HepG2 (cell line): ENCODE measurements around the gene STH. TPM values are rescaled to one million over a fixed set of nuclear protein-coding genes. Genes with fewer than 3 reads are reported as not detected.

Experiments
- ATF7 ChIP-seq, 2 experiments: fragments of 450-650 bp in 1 of 2; sonication (generic) in 1 of 2; formaldehyde crosslinking in 1 of 2; IDR thresholded peaks; 2 replicates each; pipeline versions ENCODE4 v1.4.0 to v1.6.1; 2016 to 2020; ENCODE audit warnings: antibody characterized with exemption in 1 of 2, mild to moderate bottlenecking in 1 of 2, missing genetic modification reagents in 1 of 2
- CENPX ChIP-seq: sonication (generic); formaldehyde crosslinking; IDR thresholded peaks from 2 replicates; pipeline ENCODE4 v1.9.0; 2021; ENCODE audit warnings: mild to moderate bottlenecking, missing genetic modification reagents, moderate library complexity
- ETS1 ChIP-seq: sonication (generic); formaldehyde crosslinking; IDR thresholded peaks from 2 replicates; pipeline ENCODE4 v1.4.0; 2020; ENCODE audit warnings: missing genetic modification reagents
- FOXP4 ChIP-seq: sonication (generic); formaldehyde crosslinking; IDR thresholded peaks from 2 replicates; pipeline ENCODE4 v1.4.0; 2020; ENCODE audit warnings: missing genetic modification reagents
- KDM1A ChIP-seq: IDR thresholded peaks from 2 replicates; pipeline ENCODE4 v1.6.1; 2016; ENCODE audit warnings: missing compliant biosample characterization
- KDM2A ChIP-seq: sonication (generic); formaldehyde crosslinking; IDR thresholded peaks from 2 replicates; pipeline ENCODE4 v1.4.0; 2020; ENCODE audit warnings: low read depth, missing genetic modification reagents, borderline replicate concordance
- NFKB2 ChIP-seq: sonication (generic); formaldehyde crosslinking; IDR thresholded peaks from 2 replicates; pipeline ENCODE4 v1.4.0; 2020; ENCODE audit warnings: missing genetic modification reagents, borderline replicate concordance
- PAF1 ChIP-seq: IDR thresholded peaks from 2 replicates; pipeline ENCODE4 v1.6.1; 2016; ENCODE audit warnings: missing genetic modification reagents, missing compliant biosample characterization
- POLR2AphosphoS2 ChIP-seq: IDR thresholded peaks from 2 replicates; pipeline ENCODE4 v1.6.1; 2011; ENCODE audit warnings: low read depth, low read length, improper control_type of control experiment
- SMAD3 ChIP-seq: sonication (generic); formaldehyde crosslinking; IDR thresholded peaks from 2 replicates; pipeline ENCODE4 v1.4.0; 2020; ENCODE audit warnings: missing genetic modification reagents
- SP2 ChIP-seq: sonication (generic); formaldehyde crosslinking; IDR thresholded peaks from 2 replicates; pipeline ENCODE4 v1.5.1; 2020; ENCODE audit warnings: mild to moderate bottlenecking, missing genetic modification reagents
- TIGD3 ChIP-seq: sonication (generic); formaldehyde crosslinking; IDR thresholded peaks from 2 replicates; pipeline ENCODE4 v1.5.1; 2020; ENCODE audit warnings: mild to moderate bottlenecking, missing genetic modification reagents, borderline replicate concordance
- ZBTB3 ChIP-seq: sonication (generic); formaldehyde crosslinking; IDR thresholded peaks from 2 replicates; pipeline ENCODE4 v1.4.0; 2020; ENCODE audit warnings: low read depth, mild to moderate bottlenecking, moderate library complexity, missing genetic modification reagents, borderline replicate concordance
- ZMYM3 ChIP-seq: sonication (generic); formaldehyde crosslinking; IDR thresholded peaks from 2 replicates; pipeline ENCODE4 v1.5.1; 2020; ENCODE audit warnings: mild to moderate bottlenecking, missing genetic modification reagents
- ZNF33B ChIP-seq: sonication (generic); formaldehyde crosslinking; IDR thresholded peaks from 2 replicates; pipeline ENCODE4 v1.5.1; 2020; ENCODE audit warnings: mild to moderate bottlenecking, missing genetic modification reagents
- ZNF615 ChIP-seq: sonication (generic); formaldehyde crosslinking; IDR thresholded peaks from 2 replicates; pipeline ENCODE4 v1.5.0; 2020; ENCODE audit warnings: mild to moderate bottlenecking, missing genetic modification reagents, borderline replicate concordance
- ZNF687 ChIP-seq: sonication (generic); formaldehyde crosslinking; IDR thresholded peaks from 2 replicates; pipeline ENCODE4 v1.5.1; 2020; ENCODE audit warnings: mild to moderate bottlenecking, missing genetic modification reagents, moderate library complexity
- ZNF746 ChIP-seq: sonication (generic); formaldehyde crosslinking; IDR thresholded peaks from 2 replicates; pipeline ENCODE4 v1.8.0; 2022; ENCODE audit warnings: mild to moderate bottlenecking, missing genetic modification reagents
- polyA plus RNA-seq, 8 experiments: library from polyadenylated mRNA; depleted of rRNA in 3 of 8; stranded (reverse) in 7 of 8; unstranded in 1 of 8; fragments of >200 nt; fragmentation: Illumina TruSeq in 4 of 8; extraction: Trizol in 4 of 8; gene quantifications; 2 replicates each; pipeline versions ENCODE4 v1.2.1 to v1.2.3, GENCODE V29; 2011 to 2016; ENCODE audit warnings: low read depth in 4 of 8, missing spikeins in 1 of 8, mixed read lengths in 1 of 8; ENCODE audit not compliant: insufficient read depth in 1 of 8
- total RNA-seq, 5 experiments: library from RNA; depleted of rRNA; stranded (reverse); fragments of >200 nt; fragmentation: Illumina TruSeq; extraction: Trizol; gene quantifications; 2 replicates each; pipeline ENCODE4 v1.2.3, GENCODE V29; 2016; ENCODE audit warnings: low read depth in 1 of 5
- TF ChIP-seq, protein P1 (sequence below): sonication (generic); formaldehyde crosslinking; IDR thresholded peaks from 2 replicates; pipeline ENCODE4 v1.5.1; 2020; ENCODE audit warnings: mild to moderate bottlenecking, moderate library complexity, missing genetic modification reagents

Gene STH
- total and polyA plus RNA-seq, 2 of the 13 experiments (the other 11 are each of a cell fraction or from before 2014, with no cell fraction given), result not detected

DNA sequence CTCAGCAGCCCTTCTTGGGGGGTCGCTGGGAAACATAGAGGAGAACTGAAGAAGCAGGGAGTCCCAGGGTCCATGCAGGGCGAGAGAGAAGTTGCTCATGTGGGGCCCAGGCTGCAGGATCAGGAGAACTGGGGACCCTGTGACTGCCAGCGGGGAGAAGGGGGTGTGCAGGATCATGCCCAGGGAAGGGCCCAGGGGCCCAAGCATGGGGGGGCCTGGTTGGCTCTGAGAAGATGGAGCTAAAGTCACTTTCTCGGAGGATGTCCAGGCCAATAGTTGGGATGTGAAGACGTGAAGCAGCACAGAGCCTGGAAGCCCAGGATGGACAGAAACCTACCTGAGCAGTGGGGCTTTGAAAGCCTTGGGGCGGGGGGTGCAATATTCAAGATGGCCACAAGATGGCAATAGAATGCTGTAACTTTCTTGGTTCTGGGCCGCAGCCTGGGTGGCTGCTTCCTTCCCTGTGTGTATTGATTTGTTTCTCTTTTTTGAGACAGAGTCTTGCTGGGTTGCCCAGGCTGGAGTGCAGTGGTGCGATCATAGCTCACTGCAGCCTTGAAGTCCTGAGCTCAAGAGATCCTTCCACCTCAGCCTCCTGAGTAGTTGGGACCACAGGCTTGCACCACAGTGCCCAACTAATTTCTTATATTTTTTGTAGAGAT is 3.4 kb downstream of the STH start (continued):
- TF ChIP-seq ATF7 (IDR thresholded peaks at IDR 0.05), result no peak
- no peak for TF ChIP-seq ATF7 (CRISPR knock-in tag; IDR thresholded peaks at IDR 0.05)
- TF ChIP-seq, protein P1, sequence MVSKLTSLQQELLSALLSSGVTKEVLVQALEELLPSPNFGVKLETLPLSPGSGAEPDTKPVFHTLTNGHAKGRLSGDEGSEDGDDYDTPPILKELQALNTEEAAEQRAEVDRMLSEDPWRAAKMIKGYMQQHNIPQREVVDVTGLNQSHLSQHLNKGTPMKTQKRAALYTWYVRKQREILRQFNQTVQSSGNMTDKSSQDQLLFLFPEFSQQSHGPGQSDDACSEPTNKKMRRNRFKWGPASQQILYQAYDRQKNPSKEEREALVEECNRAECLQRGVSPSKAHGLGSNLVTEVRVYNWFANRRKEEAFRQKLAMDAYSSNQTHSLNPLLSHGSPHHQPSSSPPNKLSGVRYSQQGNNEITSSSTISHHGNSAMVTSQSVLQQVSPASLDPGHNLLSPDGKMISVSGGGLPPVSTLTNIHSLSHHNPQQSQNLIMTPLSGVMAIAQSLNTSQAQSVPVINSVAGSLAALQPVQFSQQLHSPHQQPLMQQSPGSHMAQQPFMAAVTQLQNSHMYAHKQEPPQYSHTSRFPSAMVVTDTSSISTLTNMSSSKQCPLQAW (CRISPR knock-in tag), result 0 out of 2 replicates have a peak, but pooled peaks have one; percentile 5
- TF ChIP-seq CENPX (CRISPR knock-in tag), result no peak
- TF ChIP-seq ZNF746 (CRISPR knock-in tag), result no peak; the same call in 1 of the 2 replicates
- TF ChIP-seq ZNF33B, result 0 out of 2 replicates have a peak, but pooled peaks have one; percentile 43
- peak; percentile 43; the same call in 1 of the 2 replicates for TF ChIP-seq KDM1A (CRISPR knock-in tag)
- no peak for TF ChIP-seq NFKB2 (CRISPR knock-in tag)
- TF ChIP-seq ZBTB3 (CRISPR knock-in tag), result no peak
- TF ChIP-seq FOXP4 (CRISPR knock-in tag), result peak; percentile 49; the same call in 1 of the 2 replicates
- no peak for TF ChIP-seq ZNF615 (CRISPR knock-in tag)
- no peak for TF ChIP-seq PAF1
- TF ChIP-seq SP2 (CRISPR knock-in tag), result no peak
- TF ChIP-seq ZMYM3, result peak; percentile 95
- no peak for TF ChIP-seq POLR2AphosphoS2
- peak; percentile 15; the same call in 1 of the 2 replicates for TF ChIP-seq KDM2A
- TF ChIP-seq SMAD3 (CRISPR knock-in tag), result peak; percentile 78; the same call in 1 of the 2 replicates
- TF ChIP-seq ZNF687 (CRISPR knock-in tag), result peak; percentile 60
- TF ChIP-seq ETS1 (CRISPR knock-in tag), result no peak
- TF ChIP-seq TIGD3, result no peak
